Measurements from ENCODE around the gene RASL11B.

GRCh38 chr4:52889778-52890520 lies 27.8 kb downstream of the RASL11B start:
- TF ChIP-seq PKNOX1 (IDR thresholded peaks at IDR 0.05) (no peak), TARDBP (IDR thresholded peaks at IDR 0.05) (no peak), SUZ12 (IDR thresholded peaks at IDR 0.05) (no peak), HDGF (IDR thresholded peaks at IDR 0.05; ENCODE audit: borderline replicate concordance) (no peak), SP1 (IDR thresholded peaks at IDR 0.05) (no peak), FOXK2 (IDR thresholded peaks at IDR 0.05) (no peak), ELF4 (IDR thresholded peaks at IDR 0.05) (no peak), BHLHE40 (IDR thresholded peaks at IDR 0.05; ENCODE audit: borderline replicate concordance) (no peak), FOXA1 (IDR thresholded peaks at IDR 0.05) (no peak), NFRKB (IDR thresholded peaks at IDR 0.05) (no peak), ARNT (IDR thresholded peaks at IDR 0.05) (no peak), ZNF384 (IDR thresholded peaks at IDR 0.05) (no peak), L3MBTL2 (conservative IDR thresholded peaks at IDR 0.05) (no peak)
